WTC11 (cell line): ENCODE data around the gene VMAC.

Source experiments
- E2F5 ChIP-seq: sonication (generic); formaldehyde crosslinking; IDR thresholded peaks from 2 replicates; pipeline ENCODE4 v1.8.1; 2022; ENCODE audit warnings: mild to moderate bottlenecking, moderate library complexity, missing genetic modification reagents
- ESRRA ChIP-seq: sonication (generic); formaldehyde crosslinking; IDR thresholded peaks from 2 replicates; pipeline ENCODE4 v1.8.1; 2022; ENCODE audit warnings: mild to moderate bottlenecking, missing genetic modification reagents, borderline replicate concordance
- KAT7 ChIP-seq: sonication (generic); formaldehyde crosslinking; IDR thresholded peaks from 2 replicates; pipeline ENCODE4 v1.8.1; 2023; ENCODE audit warnings: missing genetic modification reagents, mild to moderate bottlenecking, borderline replicate concordance
- NR1H2 ChIP-seq: sonication (generic); formaldehyde crosslinking; IDR thresholded peaks from 2 replicates; pipeline ENCODE4 v1.9.0; 2021; ENCODE audit warnings: mild to moderate bottlenecking, moderate library complexity, missing genetic modification reagents
- NR2C2 ChIP-seq: sonication (generic); formaldehyde crosslinking; IDR thresholded peaks from 2 replicates; pipeline ENCODE4 v1.8.0; 2022; ENCODE audit warnings: mild to moderate bottlenecking, missing genetic modification reagents
- NR3C1 ChIP-seq: sonication (generic); formaldehyde crosslinking; conservative IDR thresholded peaks from 2 replicates; pipeline ENCODE4 v1.8.1; 2023; ENCODE audit warnings: low read depth, mild to moderate bottlenecking, missing genetic modification reagents
- OVOL2 ChIP-seq: fragments of 250-450 bp; sonication (Bioruptor Pico); IDR thresholded peaks from 2 replicates; pipeline ENCODE4 v1.9.0; 2021; ENCODE audit warnings: mild to moderate bottlenecking, borderline replicate concordance
- PREB ChIP-seq: sonication (generic); formaldehyde crosslinking; IDR thresholded peaks from 2 replicates; pipeline ENCODE4 v1.8.1; 2022; ENCODE audit warnings: mild to moderate bottlenecking, missing genetic modification reagents, moderate library complexity, borderline replicate concordance
- RELA ChIP-seq: sonication (generic); formaldehyde crosslinking; IDR thresholded peaks from 2 replicates; pipeline ENCODE4 v1.8.1; 2022; ENCODE audit warnings: missing genetic modification reagents, mild to moderate bottlenecking, borderline replicate concordance
- TCF7 ChIP-seq: sonication (generic); formaldehyde crosslinking; IDR thresholded peaks from 2 replicates; pipeline ENCODE4 v1.8.0; 2022; ENCODE audit warnings: mild to moderate bottlenecking, low read depth, missing genetic modification reagents, moderate library complexity
- ZNF138 ChIP-seq: sonication (generic); formaldehyde crosslinking; conservative IDR thresholded peaks from 2 replicates; pipeline ENCODE4 v1.8.1; 2022; ENCODE audit warnings: mild to moderate bottlenecking, moderate library complexity, missing genetic modification reagents
- TF ChIP-seq, protein P1 (sequence below): fragments of 200-600 bp; IDR thresholded peaks from 2 replicates; pipeline ENCODE4 v1.8.0; 2022; ENCODE audit warnings: antibody characterized with exemption
- TF ChIP-seq, protein P2 (sequence below): sonication (generic); formaldehyde crosslinking; IDR thresholded peaks from 2 replicates; pipeline ENCODE4 v1.8.1; 2023; ENCODE audit warnings: mild to moderate bottlenecking, moderate library complexity, missing genetic modification reagents
- TF ChIP-seq, protein P3 (sequence below): sonication (generic); formaldehyde crosslinking; IDR thresholded peaks from 2 replicates; pipeline ENCODE4 v1.8.1; 2022; ENCODE audit warnings: low read depth, missing genetic modification reagents, borderline replicate concordance

DNA sequence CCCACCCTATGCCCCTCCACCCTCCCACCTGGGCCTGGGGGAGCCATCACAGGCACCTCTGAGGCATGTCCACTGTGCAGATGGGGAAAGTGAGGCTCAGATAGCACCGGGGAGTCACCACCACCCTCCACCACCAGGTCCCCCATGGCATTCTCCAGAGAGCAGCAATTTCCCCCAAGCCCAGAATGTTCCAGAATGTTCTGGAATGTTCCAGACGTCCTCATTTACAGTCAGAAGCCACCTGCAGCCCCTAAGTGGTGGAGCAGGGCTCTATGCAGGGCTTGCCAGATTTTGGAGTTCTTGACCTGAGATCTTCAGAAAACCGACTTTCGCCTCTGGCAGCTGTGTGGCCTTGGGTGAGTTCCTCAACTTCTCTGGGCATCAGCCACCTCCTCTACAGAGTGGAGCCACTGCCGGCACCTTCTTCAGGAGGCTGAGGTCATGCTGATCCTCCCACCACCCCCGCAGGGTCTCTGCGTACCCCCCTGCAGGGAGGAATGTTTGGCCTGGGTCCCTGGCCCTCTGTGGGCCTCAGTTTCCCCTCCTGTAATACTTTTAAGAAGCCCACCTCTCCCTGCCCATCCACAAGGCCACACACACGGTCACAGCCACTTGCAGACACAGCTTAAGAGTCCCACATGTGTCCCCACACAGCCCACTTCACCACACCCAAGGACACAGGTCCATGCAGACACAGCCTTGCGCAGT, 40.5 kb upstream of the VMAC start:
- TF ChIP-seq, protein P1, sequence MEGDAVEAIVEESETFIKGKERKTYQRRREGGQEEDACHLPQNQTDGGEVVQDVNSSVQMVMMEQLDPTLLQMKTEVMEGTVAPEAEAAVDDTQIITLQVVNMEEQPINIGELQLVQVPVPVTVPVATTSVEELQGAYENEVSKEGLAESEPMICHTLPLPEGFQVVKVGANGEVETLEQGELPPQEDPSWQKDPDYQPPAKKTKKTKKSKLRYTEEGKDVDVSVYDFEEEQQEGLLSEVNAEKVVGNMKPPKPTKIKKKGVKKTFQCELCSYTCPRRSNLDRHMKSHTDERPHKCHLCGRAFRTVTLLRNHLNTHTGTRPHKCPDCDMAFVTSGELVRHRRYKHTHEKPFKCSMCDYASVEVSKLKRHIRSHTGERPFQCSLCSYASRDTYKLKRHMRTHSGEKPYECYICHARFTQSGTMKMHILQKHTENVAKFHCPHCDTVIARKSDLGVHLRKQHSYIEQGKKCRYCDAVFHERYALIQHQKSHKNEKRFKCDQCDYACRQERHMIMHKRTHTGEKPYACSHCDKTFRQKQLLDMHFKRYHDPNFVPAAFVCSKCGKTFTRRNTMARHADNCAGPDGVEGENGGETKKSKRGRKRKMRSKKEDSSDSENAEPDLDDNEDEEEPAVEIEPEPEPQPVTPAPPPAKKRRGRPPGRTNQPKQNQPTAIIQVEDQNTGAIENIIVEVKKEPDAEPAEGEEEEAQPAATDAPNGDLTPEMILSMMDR, result no peak
- TF ChIP-seq ESRRA (no peak), KAT7 (CRISPR knock-in tag) (no peak), NR2C2 (CRISPR knock-in tag) (no peak), ZNF138 (CRISPR knock-in tag) (no peak), NR3C1 (CRISPR knock-in tag) (no peak), PREB (no peak), NR1H2 (CRISPR knock-in tag) (no peak), E2F5 (CRISPR knock-in tag) (no peak), RELA (CRISPR knock-in tag) (no peak), OVOL2 (CRISPR knock-in tag) (no peak), TCF7 (no peak)
- TF ChIP-seq, protein P2, sequence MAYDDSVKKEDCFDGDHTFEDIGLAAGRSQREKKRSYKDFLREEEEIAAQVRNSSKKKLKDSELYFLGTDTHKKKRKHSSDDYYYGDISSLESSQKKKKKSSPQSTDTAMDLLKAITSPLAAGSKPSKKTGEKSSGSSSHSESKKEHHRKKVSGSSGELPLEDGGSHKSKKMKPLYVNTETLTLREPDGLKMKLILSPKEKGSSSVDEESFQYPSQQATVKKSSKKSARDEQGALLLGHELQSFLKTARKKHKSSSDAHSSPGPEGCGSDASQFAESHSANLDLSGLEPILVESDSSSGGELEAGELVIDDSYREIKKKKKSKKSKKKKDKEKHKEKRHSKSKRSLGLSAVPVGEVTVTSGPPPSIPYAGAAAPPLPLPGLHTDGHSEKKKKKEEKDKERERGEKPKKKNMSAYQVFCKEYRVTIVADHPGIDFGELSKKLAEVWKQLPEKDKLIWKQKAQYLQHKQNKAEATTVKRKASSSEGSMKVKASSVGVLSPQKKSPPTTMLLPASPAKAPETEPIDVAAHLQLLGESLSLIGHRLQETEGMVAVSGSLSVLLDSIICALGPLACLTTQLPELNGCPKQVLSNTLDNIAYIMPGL (CRISPR knock-in tag), result no peak
- TF ChIP-seq, protein P3, sequence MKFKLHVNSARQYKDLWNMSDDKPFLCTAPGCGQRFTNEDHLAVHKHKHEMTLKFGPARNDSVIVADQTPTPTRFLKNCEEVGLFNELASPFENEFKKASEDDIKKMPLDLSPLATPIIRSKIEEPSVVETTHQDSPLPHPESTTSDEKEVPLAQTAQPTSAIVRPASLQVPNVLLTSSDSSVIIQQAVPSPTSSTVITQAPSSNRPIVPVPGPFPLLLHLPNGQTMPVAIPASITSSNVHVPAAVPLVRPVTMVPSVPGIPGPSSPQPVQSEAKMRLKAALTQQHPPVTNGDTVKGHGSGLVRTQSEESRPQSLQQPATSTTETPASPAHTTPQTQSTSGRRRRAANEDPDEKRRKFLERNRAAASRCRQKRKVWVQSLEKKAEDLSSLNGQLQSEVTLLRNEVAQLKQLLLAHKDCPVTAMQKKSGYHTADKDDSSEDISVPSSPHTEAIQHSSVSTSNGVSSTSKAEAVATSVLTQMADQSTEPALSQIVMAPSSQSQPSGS, result no peak
